ENCODE measurements around the gene OXSR1. TPM values are rescaled to one million over a fixed set of nuclear protein-coding genes. Genes with fewer than 3 reads are reported as not detected.

Gene OXSR1
- total RNA-seq, 4 donors from 2014 or later, result 28.8 to 48.2 (median 37.6) TPM

- Histone ChIP-seq H3K27ac (no peak overlapping the region), H3K36me3 (peaks cover 0 to 28% (median 0%) of the 10 kb centered on the region in 3 donors), H3K27me3 (no peaks in the 10 kb centered on the region), H3K9me3 (no peaks in the 10 kb centered on the region), H3K4me1 (peaks cover 0 to 7% (median 0%) of the 10 kb centered on the region in 3 donors), H3K4me3 (no peak overlapping the region)
- intact Hi-C loops (cut with DNase I), result no loop called here
- no peak for DNase-seq
- WGBS, 2 donors, result 93 to 97% methylated on average over 2 of the region's 2 CpGs
- TF ChIP-seq POLR2A (IDR thresholded peaks at IDR 0.05) (no peak), CTCF (IDR thresholded peaks at IDR 0.05) (no peak)
Measured at GRCh38 chr3:38214560-38214959, 49.2 kb downstream of the OXSR1 start.

GRCh38 chr3:38219609-38220197 lies 54.4 kb downstream of the OXSR1 start:
- Histone ChIP-seq H3K4me1 (peaks cover 0 to 2% (median 0%) of the 10 kb centered on the region in 3 donors), H3K27me3 (no peaks in the 10 kb centered on the region), H3K36me3 (peaks cover 0 to 61% (median 6%) of the 10 kb centered on the region in 3 donors), H3K9me3 (no peaks in the 10 kb centered on the region), H3K27ac (no peak overlapping the region), H3K4me3 (no peak overlapping the region)
- DNase-seq, result no peak
- intact Hi-C loops (cut with DNase I), result no loop called here
- TF ChIP-seq POLR2A (IDR thresholded peaks at IDR 0.05) (no peak), CTCF (IDR thresholded peaks at IDR 0.05) (no peak)
- WGBS, 2 donors, result 95 to 98% methylated on average over 3 of the region's 3 CpGs

- TF ChIP-seq POLR2A (IDR thresholded peaks at IDR 0.05), result no peak
- no peak for TF ChIP-seq CTCF (IDR thresholded peaks at IDR 0.05)
- DNase-seq, result no peak
- Histone ChIP-seq H3K27me3 (no peaks in the 10 kb centered on the region), H3K36me3 (peaks cover 0 to 74% (median 6%) of the 10 kb centered on the region in 3 donors), H3K4me3 (no peak overlapping the region), H3K9me3 (no peaks in the 10 kb centered on the region), H3K27ac (no peak overlapping the region), H3K4me1 (no peaks in the 10 kb centered on the region)
- intact Hi-C loops (cut with DNase I), result no loop called here
- WGBS, 2 donors, result 100% methylated on average over 1 of the region's 1 CpG
Measured at GRCh38 chr3:38221005-38221404, 55.7 kb downstream of the OXSR1 start.

GRCh38 chr3:38222032-38222634 lies 56.8 kb downstream of the OXSR1 start:
- 83 to 87% methylated on average over 7 of the region's 7 CpGs for WGBS, 2 donors
- Histone ChIP-seq H3K9me3 (no peaks in the 10 kb centered on the region), H3K36me3 (peaks cover 0 to 75% (median 9%) of the 10 kb centered on the region in 3 donors)

More at GRCh38 chr3:38222032-38222634, 56.8 kb downstream of the OXSR1 start:
- no peak for DNase-seq
- H3K27me3 ChIP-seq, result no peaks in the 10 kb centered on the region
- TF ChIP-seq CTCF (IDR thresholded peaks at IDR 0.05) (no peak), POLR2A (IDR thresholded peaks at IDR 0.05) (no peak)
- no peaks in the 10 kb centered on the region for H3K4me1 ChIP-seq
- no peak overlapping the region for H3K27ac ChIP-seq
- H3K4me3 ChIP-seq, result no peak overlapping the region
- intact Hi-C loops (cut with DNase I), result no loop called here

All from esophagus squamous epithelium (tissue), 5 donors.